ENCODE results near the gene UNC5C.

UNC5C gene

DNA sequence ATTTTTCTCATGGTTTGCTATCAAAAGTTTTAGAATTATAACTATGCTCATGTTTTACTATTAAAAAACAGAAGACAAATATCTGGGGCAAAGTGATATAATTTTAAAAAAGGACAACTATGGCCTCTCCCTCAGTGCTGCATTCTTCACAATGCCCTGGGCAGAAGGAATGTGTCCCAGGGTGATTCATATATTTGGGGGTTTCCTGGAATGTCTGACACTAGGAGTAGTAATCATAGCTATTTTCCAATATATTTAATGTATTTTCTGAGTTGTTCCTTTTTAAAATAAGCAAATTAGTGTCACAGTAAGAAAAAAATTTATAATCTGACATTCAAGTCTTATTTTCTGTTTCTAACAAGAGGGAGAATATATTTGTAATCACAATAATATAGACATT, 281.7 kb downstream of the UNC5C start:
- H3K27me3 ChIP-seq (ENCODE audit: control insufficient read depth in 5 of 5, insufficient read depth in 4 of 5, low read length in 5 of 5) = no peaks in the 10 kb centered on the region
- no peak overlapping the region for H3K9ac ChIP-seq (ENCODE audit: low read length in 5 of 5)
- no peaks in the 10 kb centered on the region for H3K9me3 ChIP-seq (ENCODE audit: control insufficient read depth in 5 of 5, low read length in 5 of 5)
- H3K27ac ChIP-seq (ENCODE audit: low read depth, low read length) = no peak overlapping the region
- H3K4me1 ChIP-seq (ENCODE audit: control insufficient read depth in 5 of 5, insufficient read depth in 5 of 5, low read length in 5 of 5) = peaks cover 0 to 3% (median 0%) of the 10 kb centered on the region in 5 donors
- H3K36me3 ChIP-seq (ENCODE audit: control insufficient read depth in 5 of 5, insufficient read depth in 5 of 5, low read length in 5 of 5) = no peaks in the 10 kb centered on the region
- no peak overlapping the region for H3K4me3 ChIP-seq (ENCODE audit: low read depth in 1 of 5, low read length in 5 of 5)

DNA sequence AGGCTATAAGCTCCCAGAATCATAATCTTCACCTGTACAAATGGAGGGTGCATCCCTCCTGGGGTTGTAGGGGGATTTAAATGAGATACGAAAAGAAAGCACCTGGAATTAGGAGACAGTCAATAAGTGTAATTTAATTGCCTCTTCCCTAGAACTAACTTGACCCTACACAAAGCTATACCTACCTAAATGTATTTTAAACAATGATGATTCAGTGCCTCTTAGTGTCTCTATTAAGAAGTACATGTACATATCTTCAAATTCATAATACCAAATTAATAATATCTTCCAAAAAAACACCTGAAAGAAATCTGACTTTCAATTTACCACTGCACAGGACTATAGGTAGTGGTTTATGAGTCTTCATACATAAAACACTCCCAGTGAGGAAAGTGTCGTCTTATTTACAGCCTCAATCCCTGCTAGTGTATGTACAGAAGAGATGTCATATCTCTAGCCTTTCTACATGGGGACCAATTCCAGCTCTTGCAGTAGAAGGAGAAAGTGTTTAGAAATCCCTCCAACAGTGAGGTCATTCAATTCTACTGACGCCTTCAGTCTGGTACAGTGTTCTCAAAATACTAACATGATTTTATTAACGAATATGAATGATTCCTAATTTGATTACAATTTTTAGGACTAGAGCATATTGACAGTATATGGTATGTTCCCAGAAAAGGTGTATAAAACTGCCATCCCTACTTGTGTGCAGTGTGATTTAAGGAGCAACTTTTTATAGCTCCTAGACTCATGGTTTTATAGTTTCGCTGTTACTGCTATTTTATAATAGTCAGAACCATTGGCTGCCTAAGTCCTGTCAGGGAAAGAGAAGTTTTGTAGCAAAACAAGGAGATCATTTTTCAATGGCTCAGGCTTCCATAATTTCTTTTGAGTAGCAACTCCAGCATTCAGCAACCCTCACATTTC, 282.7 kb downstream of the UNC5C start:
- H3K27me3 ChIP-seq (ENCODE audit: control insufficient read depth in 5 of 5, insufficient read depth in 4 of 5, low read length in 5 of 5) = no peaks in the 10 kb centered on the region
- H3K4me3 ChIP-seq (ENCODE audit: low read depth in 1 of 5, low read length in 5 of 5) = no peak overlapping the region
- H3K27ac ChIP-seq (ENCODE audit: low read depth, low read length) = no peak overlapping the region
- H3K4me1 ChIP-seq (ENCODE audit: control insufficient read depth in 5 of 5, insufficient read depth in 5 of 5, low read length in 5 of 5) = peaks cover 0 to 3% (median 0%) of the 10 kb centered on the region in 5 donors
- no peaks in the 10 kb centered on the region for H3K36me3 ChIP-seq (ENCODE audit: control insufficient read depth in 5 of 5, insufficient read depth in 5 of 5, low read length in 5 of 5)
- H3K9ac ChIP-seq (ENCODE audit: low read length in 5 of 5) = no peak overlapping the region
- H3K9me3 ChIP-seq (ENCODE audit: control insufficient read depth in 5 of 5, low read length in 5 of 5) = no peaks in the 10 kb centered on the region

DNA sequence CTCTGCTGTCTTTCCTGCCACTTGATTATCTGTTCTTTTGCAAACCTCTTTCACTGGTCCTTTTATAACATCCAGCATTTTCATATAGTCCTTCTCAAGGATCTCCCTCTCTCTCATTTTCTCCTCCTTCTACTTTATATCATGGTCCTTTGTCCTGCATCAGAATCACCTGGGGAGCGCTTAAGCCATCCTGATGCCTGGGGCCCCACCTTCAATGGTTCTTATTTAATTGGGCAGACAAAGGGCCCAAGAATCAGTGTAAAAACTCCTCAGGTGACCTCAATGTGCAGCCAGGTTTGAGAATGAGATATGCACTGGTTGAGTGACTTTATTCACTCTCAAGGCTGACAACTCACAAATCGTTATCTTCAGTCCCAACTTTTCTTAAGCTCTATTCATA, 283.9 kb downstream of the UNC5C start:
- H3K27me3 ChIP-seq (ENCODE audit: control insufficient read depth in 5 of 5, insufficient read depth in 4 of 5, low read length in 5 of 5) = no peaks in the 10 kb centered on the region
- H3K9me3 ChIP-seq (ENCODE audit: control insufficient read depth in 5 of 5, low read length in 5 of 5) = no peaks in the 10 kb centered on the region
- no peak overlapping the region for H3K9ac ChIP-seq (ENCODE audit: low read length in 5 of 5)
- no peak overlapping the region for H3K4me3 ChIP-seq (ENCODE audit: low read depth in 1 of 5, low read length in 5 of 5)
- H3K4me1 ChIP-seq (ENCODE audit: control insufficient read depth in 5 of 5, insufficient read depth in 5 of 5, low read length in 5 of 5) = peaks cover 0 to 3% (median 0%) of the 10 kb centered on the region in 5 donors
- no peaks in the 10 kb centered on the region for H3K36me3 ChIP-seq (ENCODE audit: control insufficient read depth in 5 of 5, insufficient read depth in 5 of 5, low read length in 5 of 5)
- no peak overlapping the region for H3K27ac ChIP-seq (ENCODE audit: low read depth, low read length)

DNA sequence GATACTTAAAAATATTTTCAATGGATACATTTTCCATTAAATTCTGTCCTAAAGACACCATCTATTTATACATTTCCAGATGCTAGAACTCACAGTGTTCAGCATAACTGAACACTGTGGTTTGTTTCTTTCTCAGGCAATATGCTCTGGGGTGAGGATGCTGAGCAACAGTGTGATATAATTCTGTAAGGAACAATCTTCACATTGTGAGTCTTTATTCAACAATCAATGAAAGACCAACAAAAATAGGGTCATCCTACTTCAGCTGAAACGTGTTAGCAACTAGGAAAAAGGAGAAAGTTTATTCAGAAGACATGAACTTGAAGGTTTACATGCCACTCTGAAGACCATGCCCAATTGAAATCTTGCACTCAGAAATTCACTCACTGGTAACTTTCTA, 284.8 kb downstream of the UNC5C start:
- no peaks in the 10 kb centered on the region for H3K27me3 ChIP-seq (ENCODE audit: control insufficient read depth in 5 of 5, insufficient read depth in 4 of 5, low read length in 5 of 5)
- no peak overlapping the region for H3K27ac ChIP-seq (ENCODE audit: low read depth, low read length)
- H3K9ac ChIP-seq (ENCODE audit: low read length in 5 of 5) = no peak overlapping the region
- H3K4me3 ChIP-seq (ENCODE audit: low read depth in 1 of 5, low read length in 5 of 5) = no peak overlapping the region
- peaks cover 0 to 3% (median 0%) of the 10 kb centered on the region in 5 donors for H3K4me1 ChIP-seq (ENCODE audit: control insufficient read depth in 5 of 5, insufficient read depth in 5 of 5, low read length in 5 of 5)
- no peaks in the 10 kb centered on the region for H3K9me3 ChIP-seq (ENCODE audit: control insufficient read depth in 5 of 5, low read length in 5 of 5)
- H3K36me3 ChIP-seq (ENCODE audit: control insufficient read depth in 5 of 5, insufficient read depth in 5 of 5, low read length in 5 of 5) = no peaks in the 10 kb centered on the region

DNA sequence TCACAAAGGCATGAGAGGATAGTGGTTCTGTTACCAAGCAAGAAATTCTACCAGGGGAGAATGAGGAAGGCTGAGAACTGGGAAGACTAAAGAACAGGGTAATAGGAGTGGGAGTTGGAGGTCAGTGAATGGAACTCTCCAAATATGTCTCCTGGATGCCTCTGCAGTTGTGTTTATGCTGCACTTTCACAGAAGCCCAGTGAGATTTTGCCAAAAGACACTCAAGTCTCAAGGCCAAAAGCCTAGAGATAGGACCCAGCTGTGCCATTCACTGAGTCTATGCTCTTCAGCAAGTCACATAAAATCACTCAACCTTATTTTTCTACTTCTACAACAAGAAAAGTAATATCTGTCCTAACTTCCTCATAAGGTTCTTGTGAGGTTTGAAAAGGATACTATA, 285.4 kb downstream of the UNC5C start:
- Histone ChIP-seq H3K36me3 (ENCODE audit: control insufficient read depth in 5 of 5, insufficient read depth in 5 of 5, low read length in 5 of 5) (no peaks in the 10 kb centered on the region), H3K27ac (ENCODE audit: low read depth, low read length) (no peak overlapping the region), H3K4me3 (ENCODE audit: low read depth in 1 of 5, low read length in 5 of 5) (no peak overlapping the region), H3K9ac (ENCODE audit: low read length in 5 of 5) (no peak overlapping the region), H3K4me1 (ENCODE audit: control insufficient read depth in 5 of 5, insufficient read depth in 5 of 5, low read length in 5 of 5) (peaks cover 0 to 3% (median 0%) of the 10 kb centered on the region in 5 donors), H3K9me3 (ENCODE audit: control insufficient read depth in 5 of 5, low read length in 5 of 5) (no peaks in the 10 kb centered on the region), H3K27me3 (ENCODE audit: control insufficient read depth in 5 of 5, insufficient read depth in 4 of 5, low read length in 5 of 5) (no peaks in the 10 kb centered on the region)

DNA sequence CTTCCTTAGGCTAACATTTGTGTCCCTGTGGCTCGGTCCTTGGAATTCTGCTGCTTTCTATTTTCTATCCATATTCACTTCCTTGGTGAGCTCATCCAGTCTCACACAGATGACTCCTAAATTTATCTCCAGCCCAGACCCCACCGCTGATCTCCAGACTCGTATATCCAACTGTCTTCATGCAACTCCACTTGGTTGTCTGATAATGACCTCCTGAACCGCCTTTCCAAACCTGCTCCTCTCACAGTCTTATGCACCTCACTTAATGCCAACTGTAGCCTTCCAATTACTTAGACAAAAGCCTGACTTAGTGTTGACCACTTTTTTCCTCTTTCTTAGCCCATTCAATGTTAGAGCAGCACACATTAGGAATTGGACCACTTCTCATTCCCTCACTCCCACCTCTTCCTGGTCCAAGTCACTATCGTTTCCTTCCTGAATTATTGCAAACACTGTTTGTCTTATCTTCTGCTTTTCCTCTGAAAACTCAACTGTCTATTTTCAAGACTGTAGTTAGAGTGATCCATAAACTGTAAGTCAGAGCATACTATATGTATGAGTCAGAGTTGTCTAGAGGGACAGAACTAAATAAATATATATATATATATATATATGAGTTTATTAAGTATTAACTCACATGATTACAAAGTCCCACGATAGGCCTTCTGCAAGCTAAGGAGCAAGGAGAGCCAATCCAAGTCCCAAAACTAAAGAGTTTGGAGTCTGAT, 292.5 kb downstream of the UNC5C start:
- H3K4me3 ChIP-seq (ENCODE audit: low read depth in 1 of 5, low read length in 5 of 5) = no peak overlapping the region
- H3K27ac ChIP-seq (ENCODE audit: low read depth, low read length) = no peak overlapping the region
- H3K27me3 ChIP-seq (ENCODE audit: control insufficient read depth in 5 of 5, insufficient read depth in 4 of 5, low read length in 5 of 5) = no peaks in the 10 kb centered on the region
- no peaks in the 10 kb centered on the region for H3K9me3 ChIP-seq (ENCODE audit: control insufficient read depth in 5 of 5, low read length in 5 of 5)
- no peak overlapping the region for H3K9ac ChIP-seq (ENCODE audit: low read length in 5 of 5)
- H3K4me1 ChIP-seq (ENCODE audit: control insufficient read depth in 5 of 5, insufficient read depth in 5 of 5, low read length in 5 of 5) = no peaks in the 10 kb centered on the region
- H3K36me3 ChIP-seq (ENCODE audit: control insufficient read depth in 5 of 5, insufficient read depth in 5 of 5, low read length in 5 of 5) = no peaks in the 10 kb centered on the region

DNA sequence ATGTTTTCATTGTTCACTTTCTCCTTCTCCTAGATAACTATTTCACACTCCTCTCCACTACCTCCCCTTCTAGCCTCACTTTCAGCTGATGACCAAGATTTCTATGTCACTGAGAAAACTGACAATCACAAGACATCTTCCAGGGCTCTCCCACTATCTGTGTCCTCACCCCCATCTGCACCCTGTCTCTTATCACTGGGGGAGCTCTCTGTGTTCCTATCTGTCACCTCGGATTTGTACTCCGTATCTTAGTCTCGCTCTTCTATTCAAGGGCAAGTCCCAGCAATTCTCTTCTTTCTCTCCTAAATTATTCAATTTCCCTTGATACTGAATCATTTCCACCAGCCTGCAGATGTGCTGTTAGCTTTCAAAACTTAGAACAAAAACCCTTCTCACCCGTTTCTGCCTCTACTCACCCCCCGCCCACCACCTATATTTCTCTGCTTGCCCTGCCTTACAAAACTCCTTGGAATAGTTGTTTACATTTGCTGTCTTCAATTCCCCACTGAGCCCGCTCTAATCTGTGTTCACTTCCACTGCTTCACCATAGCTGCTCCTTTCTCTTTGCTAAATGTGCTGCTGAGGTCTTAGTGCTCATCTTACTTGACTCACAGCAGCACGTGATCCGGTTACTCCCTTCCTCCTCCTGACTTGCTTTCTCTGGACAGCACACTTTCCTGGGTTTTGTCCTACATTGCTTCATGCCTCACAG, 293.2 kb downstream of the UNC5C start:
- Histone ChIP-seq H3K9ac (ENCODE audit: low read length in 5 of 5) (no peak overlapping the region), H3K36me3 (ENCODE audit: control insufficient read depth in 5 of 5, insufficient read depth in 5 of 5, low read length in 5 of 5) (no peaks in the 10 kb centered on the region), H3K27ac (ENCODE audit: low read depth, low read length) (no peak overlapping the region), H3K4me1 (ENCODE audit: control insufficient read depth in 5 of 5, insufficient read depth in 5 of 5, low read length in 5 of 5) (no peaks in the 10 kb centered on the region), H3K4me3 (ENCODE audit: low read depth in 1 of 5, low read length in 5 of 5) (no peak overlapping the region), H3K9me3 (ENCODE audit: control insufficient read depth in 5 of 5, low read length in 5 of 5) (no peaks in the 10 kb centered on the region), H3K27me3 (ENCODE audit: control insufficient read depth in 5 of 5, insufficient read depth in 4 of 5, low read length in 5 of 5) (no peaks in the 10 kb centered on the region)

DNA sequence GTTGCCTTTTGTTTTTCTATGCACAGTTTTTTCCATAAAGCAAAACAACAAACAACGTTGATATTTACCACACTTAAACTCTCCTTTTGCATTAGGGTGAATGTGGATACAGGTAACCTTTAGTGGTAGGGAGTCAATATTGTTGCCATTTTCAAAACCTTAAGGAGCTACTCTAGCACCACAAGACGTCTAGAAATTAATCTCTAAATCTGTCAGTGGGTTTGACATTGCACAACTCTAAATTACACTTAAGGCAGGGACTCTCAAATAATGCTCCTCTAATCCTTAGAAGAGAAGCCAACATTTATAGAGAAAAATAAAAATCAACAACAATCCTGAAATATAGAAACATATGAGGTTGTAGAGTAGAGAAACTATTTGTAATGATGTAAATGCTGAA, 297.2 kb downstream of the UNC5C start:
- Histone ChIP-seq H3K27ac (ENCODE audit: low read depth, low read length) (no peak overlapping the region), H3K27me3 (ENCODE audit: control insufficient read depth in 5 of 5, insufficient read depth in 4 of 5, low read length in 5 of 5) (no peaks in the 10 kb centered on the region), H3K9ac (ENCODE audit: low read length in 5 of 5) (no peak overlapping the region), H3K9me3 (ENCODE audit: control insufficient read depth in 5 of 5, low read length in 5 of 5) (no peaks in the 10 kb centered on the region), H3K36me3 (ENCODE audit: control insufficient read depth in 5 of 5, insufficient read depth in 5 of 5, low read length in 5 of 5) (no peaks in the 10 kb centered on the region), H3K4me3 (ENCODE audit: low read depth in 1 of 5, low read length in 5 of 5) (no peak overlapping the region), H3K4me1 (ENCODE audit: control insufficient read depth in 5 of 5, insufficient read depth in 5 of 5, low read length in 5 of 5) (no peaks in the 10 kb centered on the region)

DNA sequence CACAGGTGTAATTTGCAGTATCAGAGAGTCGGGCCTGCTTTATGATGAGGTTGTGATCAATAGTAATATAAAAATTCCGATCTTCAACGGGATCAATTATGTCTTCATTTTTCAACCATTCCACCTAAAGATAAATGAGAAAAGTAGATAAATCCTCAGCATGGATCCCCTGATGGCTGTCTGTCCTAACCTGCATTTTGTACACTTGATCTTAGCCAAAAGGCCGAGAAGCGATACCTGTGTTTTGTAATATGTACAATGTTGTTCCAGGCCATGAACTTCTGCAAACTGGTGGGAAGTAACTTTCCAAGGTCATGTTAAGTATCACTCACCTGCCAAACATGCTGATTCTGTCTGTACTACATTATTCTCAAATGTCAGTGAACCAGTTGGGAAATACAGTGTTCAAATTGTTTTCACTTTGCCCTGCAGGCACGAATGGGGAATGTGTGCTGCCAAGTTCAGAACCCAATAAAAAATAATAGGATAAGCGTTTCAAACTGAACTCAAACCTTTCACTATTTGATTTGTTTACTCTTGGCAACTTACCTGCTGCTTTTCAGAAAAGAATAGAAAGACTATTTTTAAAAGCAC, 298.1 kb downstream of the UNC5C start:
- Histone ChIP-seq H3K4me3 (ENCODE audit: low read depth in 1 of 5, low read length in 5 of 5) (no peak overlapping the region), H3K4me1 (ENCODE audit: control insufficient read depth in 5 of 5, insufficient read depth in 5 of 5, low read length in 5 of 5) (no peaks in the 10 kb centered on the region), H3K27ac (ENCODE audit: low read depth, low read length) (no peak overlapping the region), H3K9ac (ENCODE audit: low read length in 5 of 5) (no peak overlapping the region), H3K36me3 (ENCODE audit: control insufficient read depth in 5 of 5, insufficient read depth in 5 of 5, low read length in 5 of 5) (no peaks in the 10 kb centered on the region), H3K27me3 (ENCODE audit: control insufficient read depth in 5 of 5, insufficient read depth in 4 of 5, low read length in 5 of 5) (no peaks in the 10 kb centered on the region), H3K9me3 (ENCODE audit: control insufficient read depth in 5 of 5, low read length in 5 of 5) (no peaks in the 10 kb centered on the region)

Measured in subcutaneous abdominal adipose tissue (tissue), 5 donors.